ENCODE results near the gene HDAC9. TPM values are rescaled to one million over a fixed set of nuclear protein-coding genes. Genes with fewer than 3 reads are reported as not detected.

HDAC9 gene
- total RNA-seq, 1 experiment from 2014 or later = 7.7 TPM

GRCh38 chr7:18902892-18903291 is 407.3 kb downstream of the HDAC9 start:
- Histone ChIP-seq H3K4me1 (ENCODE audit: insufficient read depth, low read length) (no peaks in the 10 kb centered on the region), H3K23ac (ENCODE audit: insufficient read length, low read depth, low read length) (no peak overlapping the region), H3K18ac (ENCODE audit: insufficient read length, low read depth, low read length) (no peak overlapping the region), H3K23me2 (ENCODE audit: insufficient read length, low read depth, low read length, poor library complexity, severe bottlenecking) (no peaks in the 10 kb centered on the region), H2BK120ac (ENCODE audit: low read depth, low read length, poor library complexity, severe bottlenecking) (no peak overlapping the region), H3K9ac (ENCODE audit: extremely low read depth, insufficient read length, low read length) (no peak overlapping the region), H3K4ac (ENCODE audit: low read depth, low read length) (no peak overlapping the region), H3K56ac (ENCODE audit: insufficient read length, low read depth, low read length) (no peak overlapping the region), H3K27me3 (ENCODE audit: insufficient read depth, low read length) (no peaks in the 10 kb centered on the region), H2BK20ac (ENCODE audit: low read depth, low read length, poor library complexity, severe bottlenecking) (no peak overlapping the region), H2AK5ac (ENCODE audit: insufficient read length, low read length) (no peak overlapping the region), H2BK5ac (ENCODE audit: insufficient read length, low read length) (no peak overlapping the region), H3K27ac (ENCODE audit: insufficient read length, low read depth, low read length) (no peak overlapping the region), H3K79me1 (ENCODE audit: insufficient read depth, low read depth, low read length, poor library complexity, severe bottlenecking) (no peaks in the 10 kb centered on the region), H4K91ac (ENCODE audit: insufficient read length, low read depth, low read length) (no peak overlapping the region), H2BK15ac (ENCODE audit: low read depth, low read length) (no peak overlapping the region), H4K8ac (replicated peaks; ENCODE audit: insufficient read length, low read depth, low read length) (no peak overlapping the region), H3K14ac (ENCODE audit: insufficient read depth, low read length) (no peak overlapping the region), H2BK12ac (ENCODE audit: insufficient read length, low read depth, low read length) (no peak overlapping the region), H3K9me3 (ENCODE audit: control insufficient read depth, low read depth, low read length) (no peaks in the 10 kb centered on the region), H3K79me2 (ENCODE audit: insufficient read depth, low read length) (no peaks in the 10 kb centered on the region), H3K4me2 (ENCODE audit: insufficient read depth, insufficient read length, low read length) (no peak overlapping the region), H3T11ph (ENCODE audit: low read length) (no peak overlapping the region), H4K20me1 (ENCODE audit: control insufficient read depth, insufficient read depth, insufficient read length) (no peaks in the 10 kb centered on the region), H2AFZ (ENCODE audit: low read length) (no peak overlapping the region), H4K5ac (ENCODE audit: insufficient read length, low read depth, low read length) (no peak overlapping the region)
- no peaks in the 10 kb centered on the region for H3K27me3 Mint-ChIP-seq (ENCODE audit: low read depth)
- 0 out of 4 replicates have a peak, but pooled peaks cover 0 to 2% of the 10 kb centered on the region in 2 experiments for H3K4me1 Mint-ChIP-seq
- H3K36me3 Mint-ChIP-seq (ENCODE audit: insufficient read depth in 1 of 3, low read depth in 3 of 3) = no peaks in the 10 kb centered on the region
- no peak for DNase-seq
- H3K4me3 Mint-ChIP-seq = no peak overlapping the region
- H3K27ac Mint-ChIP-seq = no peak overlapping the region
- no peaks in the 10 kb centered on the region for H3K9me3 Mint-ChIP-seq
- no peak for TF ChIP-seq CTCF (conservative IDR thresholded peaks at IDR 0.05)

Data from H9 (cell line).